ENCODE data around the gene FOSL1. TPM values are rescaled to one million over a fixed set of nuclear protein-coding genes. Genes with fewer than 3 reads are reported as not detected.

FOSL1 gene
- total RNA-seq, 1 experiment from 2014 or later, result 20.5 TPM

DNA sequence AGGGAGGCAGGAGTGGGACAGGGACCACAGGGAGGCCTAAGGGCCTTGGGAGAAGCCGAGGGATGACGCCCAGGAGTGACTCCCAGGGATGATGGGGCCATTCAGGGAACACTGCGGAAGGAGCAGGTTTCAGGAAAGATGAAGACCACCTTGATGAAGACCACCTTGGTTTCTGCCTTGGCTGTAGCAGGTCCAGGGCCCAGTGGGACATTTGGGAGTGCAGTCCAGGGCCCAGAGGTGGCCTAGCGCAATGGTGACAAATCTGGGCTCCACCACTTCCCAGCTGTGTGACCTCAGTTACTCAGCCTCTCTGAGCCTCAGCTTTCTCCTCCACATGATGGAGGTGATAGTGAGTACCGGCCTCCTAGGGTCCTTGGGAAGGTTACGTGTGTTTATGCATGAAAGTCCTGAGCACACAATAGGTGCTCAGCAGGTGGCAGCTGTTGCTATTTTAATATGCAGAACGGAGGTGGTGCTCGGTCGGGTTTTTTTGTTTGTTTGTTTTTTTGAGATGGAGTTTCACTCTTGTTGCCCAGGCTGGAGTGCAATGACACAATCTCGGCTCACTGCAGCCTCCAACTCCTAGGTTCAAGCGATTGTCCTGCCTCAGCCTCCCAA is 45.9 kb upstream of the FOSL1 start (continued):
- TF ChIP-seq, protein P1, sequence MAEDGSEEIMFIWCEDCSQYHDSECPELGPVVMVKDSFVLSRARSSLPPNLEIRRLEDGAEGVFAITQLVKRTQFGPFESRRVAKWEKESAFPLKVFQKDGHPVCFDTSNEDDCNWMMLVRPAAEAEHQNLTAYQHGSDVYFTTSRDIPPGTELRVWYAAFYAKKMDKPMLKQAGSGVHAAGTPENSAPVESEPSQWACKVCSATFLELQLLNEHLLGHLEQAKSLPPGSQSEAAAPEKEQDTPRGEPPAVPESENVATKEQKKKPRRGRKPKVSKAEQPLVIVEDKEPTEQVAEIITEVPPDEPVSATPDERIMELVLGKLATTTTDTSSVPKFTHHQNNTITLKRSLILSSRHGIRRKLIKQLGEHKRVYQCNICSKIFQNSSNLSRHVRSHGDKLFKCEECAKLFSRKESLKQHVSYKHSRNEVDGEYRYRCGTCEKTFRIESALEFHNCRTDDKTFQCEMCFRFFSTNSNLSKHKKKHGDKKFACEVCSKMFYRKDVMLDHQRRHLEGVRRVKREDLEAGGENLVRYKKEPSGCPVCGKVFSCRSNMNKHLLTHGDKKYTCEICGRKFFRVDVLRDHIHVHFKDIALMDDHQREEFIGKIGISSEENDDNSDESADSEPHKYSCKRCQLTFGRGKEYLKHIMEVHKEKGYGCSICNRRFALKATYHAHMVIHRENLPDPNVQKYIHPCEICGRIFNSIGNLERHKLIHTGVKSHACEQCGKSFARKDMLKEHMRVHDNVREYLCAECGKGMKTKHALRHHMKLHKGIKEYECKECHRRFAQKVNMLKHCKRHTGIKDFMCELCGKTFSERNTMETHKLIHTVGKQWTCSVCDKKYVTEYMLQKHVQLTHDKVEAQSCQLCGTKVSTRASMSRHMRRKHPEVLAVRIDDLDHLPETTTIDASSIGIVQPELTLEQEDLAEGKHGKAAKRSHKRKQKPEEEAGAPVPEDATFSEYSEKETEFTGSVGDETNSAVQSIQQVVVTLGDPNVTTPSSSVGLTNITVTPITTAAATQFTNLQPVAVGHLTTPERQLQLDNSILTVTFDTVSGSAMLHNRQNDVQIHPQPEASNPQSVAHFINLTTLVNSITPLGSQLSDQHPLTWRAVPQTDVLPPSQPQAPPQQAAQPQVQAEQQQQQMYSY (CRISPR knock-in tag; IDR thresholded peaks at IDR 0.05), result no peak
- TF ChIP-seq ZNF423 (CRISPR knock-in tag; IDR thresholded peaks at IDR 0.05) (no peak), RELA (CRISPR knock-in tag; IDR thresholded peaks at IDR 0.05; ENCODE audit: borderline replicate concordance) (no peak), ZNF263 (CRISPR knock-in tag; IDR thresholded peaks at IDR 0.05; ENCODE audit: low read depth) (no peak), ELF4 (CRISPR knock-in tag; IDR thresholded peaks at IDR 0.05; ENCODE audit: low read depth) (no peak), JAZF1 (CRISPR knock-in tag; IDR thresholded peaks at IDR 0.05) (no peak), ZBTB21 (CRISPR knock-in tag; IDR thresholded peaks at IDR 0.05; ENCODE audit: borderline replicate concordance) (no peak), TEAD4 (CRISPR knock-in tag; IDR thresholded peaks at IDR 0.05) (no peak)
- TF ChIP-seq, protein P2, sequence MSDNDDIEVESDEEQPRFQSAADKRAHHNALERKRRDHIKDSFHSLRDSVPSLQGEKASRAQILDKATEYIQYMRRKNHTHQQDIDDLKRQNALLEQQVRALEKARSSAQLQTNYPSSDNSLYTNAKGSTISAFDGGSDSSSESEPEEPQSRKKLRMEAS (CRISPR knock-in tag; IDR thresholded peaks at IDR 0.05), result no peak
- TF ChIP-seq, protein P3, sequence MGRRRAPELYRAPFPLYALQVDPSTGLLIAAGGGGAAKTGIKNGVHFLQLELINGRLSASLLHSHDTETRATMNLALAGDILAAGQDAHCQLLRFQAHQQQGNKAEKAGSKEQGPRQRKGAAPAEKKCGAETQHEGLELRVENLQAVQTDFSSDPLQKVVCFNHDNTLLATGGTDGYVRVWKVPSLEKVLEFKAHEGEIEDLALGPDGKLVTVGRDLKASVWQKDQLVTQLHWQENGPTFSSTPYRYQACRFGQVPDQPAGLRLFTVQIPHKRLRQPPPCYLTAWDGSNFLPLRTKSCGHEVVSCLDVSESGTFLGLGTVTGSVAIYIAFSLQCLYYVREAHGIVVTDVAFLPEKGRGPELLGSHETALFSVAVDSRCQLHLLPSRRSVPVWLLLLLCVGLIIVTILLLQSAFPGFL (CRISPR knock-in tag; IDR thresholded peaks at IDR 0.05; ENCODE audit: borderline replicate concordance), result no peak

DNA sequence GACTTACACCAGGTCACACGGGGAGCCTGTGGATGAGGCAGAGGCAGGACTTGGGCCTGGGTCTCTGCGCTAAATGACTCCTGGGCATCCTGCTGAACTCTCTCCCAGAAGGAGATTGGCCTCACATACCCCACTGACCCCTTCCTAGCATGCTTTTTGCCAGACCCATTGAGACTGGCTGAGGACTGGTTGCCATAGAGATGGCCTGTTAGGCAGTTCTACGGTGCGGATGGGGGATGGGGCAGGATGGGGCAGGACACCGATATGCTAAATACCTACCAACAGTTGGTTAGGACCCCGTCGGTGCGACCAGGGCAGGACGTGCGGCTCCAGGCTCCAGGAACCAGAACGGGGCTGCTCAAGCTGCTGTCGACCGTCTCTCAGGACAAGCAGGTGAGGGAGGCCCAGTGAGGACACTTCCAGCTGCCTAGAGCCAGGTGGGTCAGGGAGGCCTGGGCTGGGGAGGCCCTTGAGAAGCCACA is 45.3 kb upstream of the FOSL1 start, which contains the start of gene TSGA10IP:
Gene TSGA10IP (plus strand): TSS at position 51 of the 482 bp plus-strand sequence. CDS start 196 bp downstream, at position 247.
- ChIA-PET CTCF (interaction anchor here (1.1 to 3.9 kb wide), 8 partner anchors 14 to 277 kb away, joined by 3 to 29 read pairs (median 6); partner anchors contain the start of genes AP5B1, CCDC85B and FIBP), POLR2A (interaction anchor here (1.0 to 1.4 kb wide), 3 partner anchors 10 to 15 kb away, joined by 3 to 4 read pairs (median 4); no protein-coding TSS in a partner anchor)
- Mint-ChIP-seq H3K27ac (peak within 1 kb of the TSS; percentile 89), H3K4me1 (peaks cover 40% of the 10 kb centered on the region), H3K27me3 (ENCODE audit: low read depth) (peaks cover 6% of the 10 kb centered on the region; the same call in 1 of the 2 replicates), H3K36me3 (no peaks in the 10 kb centered on the region), H3K9me3 (no peaks in the 10 kb centered on the region), H3K4me3 (peak within 1 kb of the TSS; percentile 59)
- DNase-seq (ENCODE audit: low spot score), result peak; percentile 84
- TF ChIP-seq NR3C1 (CRISPR knock-in tag; conservative IDR thresholded peaks at IDR 0.05; ENCODE audit: low read depth) (no peak), TEAD1 (CRISPR knock-in tag; IDR thresholded peaks at IDR 0.05) (0 out of 2 replicates have a peak, but pooled peaks have one; percentile 53), ZNF416 (CRISPR knock-in tag; IDR thresholded peaks at IDR 0.05) (no peak), CREB1 (CRISPR knock-in tag; IDR thresholded peaks at IDR 0.05) (no peak), FOXP1 (CRISPR knock-in tag; IDR thresholded peaks at IDR 0.05; ENCODE audit: borderline replicate concordance) (peak; percentile 69; the same call in 1 of the 2 replicates), ETV6 (CRISPR knock-in tag; IDR thresholded peaks at IDR 0.05) (no peak), MXD4 (CRISPR knock-in tag; IDR thresholded peaks at IDR 0.05; ENCODE audit: borderline replicate concordance) (no peak)
- TF ChIP-seq, protein P4, sequence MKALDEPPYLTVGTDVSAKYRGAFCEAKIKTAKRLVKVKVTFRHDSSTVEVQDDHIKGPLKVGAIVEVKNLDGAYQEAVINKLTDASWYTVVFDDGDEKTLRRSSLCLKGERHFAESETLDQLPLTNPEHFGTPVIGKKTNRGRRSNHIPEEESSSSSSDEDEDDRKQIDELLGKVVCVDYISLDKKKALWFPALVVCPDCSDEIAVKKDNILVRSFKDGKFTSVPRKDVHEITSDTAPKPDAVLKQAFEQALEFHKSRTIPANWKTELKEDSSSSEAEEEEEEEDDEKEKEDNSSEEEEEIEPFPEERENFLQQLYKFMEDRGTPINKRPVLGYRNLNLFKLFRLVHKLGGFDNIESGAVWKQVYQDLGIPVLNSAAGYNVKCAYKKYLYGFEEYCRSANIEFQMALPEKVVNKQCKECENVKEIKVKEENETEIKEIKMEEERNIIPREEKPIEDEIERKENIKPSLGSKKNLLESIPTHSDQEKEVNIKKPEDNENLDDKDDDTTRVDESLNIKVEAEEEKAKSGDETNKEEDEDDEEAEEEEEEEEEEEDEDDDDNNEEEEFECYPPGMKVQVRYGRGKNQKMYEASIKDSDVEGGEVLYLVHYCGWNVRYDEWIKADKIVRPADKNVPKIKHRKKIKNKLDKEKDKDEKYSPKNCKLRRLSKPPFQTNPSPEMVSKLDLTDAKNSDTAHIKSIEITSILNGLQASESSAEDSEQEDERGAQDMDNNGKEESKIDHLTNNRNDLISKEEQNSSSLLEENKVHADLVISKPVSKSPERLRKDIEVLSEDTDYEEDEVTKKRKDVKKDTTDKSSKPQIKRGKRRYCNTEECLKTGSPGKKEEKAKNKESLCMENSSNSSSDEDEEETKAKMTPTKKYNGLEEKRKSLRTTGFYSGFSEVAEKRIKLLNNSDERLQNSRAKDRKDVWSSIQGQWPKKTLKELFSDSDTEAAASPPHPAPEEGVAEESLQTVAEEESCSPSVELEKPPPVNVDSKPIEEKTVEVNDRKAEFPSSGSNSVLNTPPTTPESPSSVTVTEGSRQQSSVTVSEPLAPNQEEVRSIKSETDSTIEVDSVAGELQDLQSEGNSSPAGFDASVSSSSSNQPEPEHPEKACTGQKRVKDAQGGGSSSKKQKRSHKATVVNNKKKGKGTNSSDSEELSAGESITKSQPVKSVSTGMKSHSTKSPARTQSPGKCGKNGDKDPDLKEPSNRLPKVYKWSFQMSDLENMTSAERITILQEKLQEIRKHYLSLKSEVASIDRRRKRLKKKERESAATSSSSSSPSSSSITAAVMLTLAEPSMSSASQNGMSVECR (CRISPR knock-in tag; IDR thresholded peaks at IDR 0.05; ENCODE audit: borderline replicate concordance), result 0 out of 2 replicates have a peak, but pooled peaks have one; percentile 37
- TF ChIP-seq, protein P5, sequence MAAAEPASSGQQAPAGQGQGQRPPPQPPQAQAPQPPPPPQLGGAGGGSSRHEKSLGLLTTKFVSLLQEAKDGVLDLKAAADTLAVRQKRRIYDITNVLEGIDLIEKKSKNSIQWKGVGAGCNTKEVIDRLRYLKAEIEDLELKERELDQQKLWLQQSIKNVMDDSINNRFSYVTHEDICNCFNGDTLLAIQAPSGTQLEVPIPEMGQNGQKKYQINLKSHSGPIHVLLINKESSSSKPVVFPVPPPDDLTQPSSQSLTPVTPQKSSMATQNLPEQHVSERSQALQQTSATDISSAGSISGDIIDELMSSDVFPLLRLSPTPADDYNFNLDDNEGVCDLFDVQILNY (CRISPR knock-in tag; IDR thresholded peaks at IDR 0.05), result no peak
- TF ChIP-seq, protein P6, sequence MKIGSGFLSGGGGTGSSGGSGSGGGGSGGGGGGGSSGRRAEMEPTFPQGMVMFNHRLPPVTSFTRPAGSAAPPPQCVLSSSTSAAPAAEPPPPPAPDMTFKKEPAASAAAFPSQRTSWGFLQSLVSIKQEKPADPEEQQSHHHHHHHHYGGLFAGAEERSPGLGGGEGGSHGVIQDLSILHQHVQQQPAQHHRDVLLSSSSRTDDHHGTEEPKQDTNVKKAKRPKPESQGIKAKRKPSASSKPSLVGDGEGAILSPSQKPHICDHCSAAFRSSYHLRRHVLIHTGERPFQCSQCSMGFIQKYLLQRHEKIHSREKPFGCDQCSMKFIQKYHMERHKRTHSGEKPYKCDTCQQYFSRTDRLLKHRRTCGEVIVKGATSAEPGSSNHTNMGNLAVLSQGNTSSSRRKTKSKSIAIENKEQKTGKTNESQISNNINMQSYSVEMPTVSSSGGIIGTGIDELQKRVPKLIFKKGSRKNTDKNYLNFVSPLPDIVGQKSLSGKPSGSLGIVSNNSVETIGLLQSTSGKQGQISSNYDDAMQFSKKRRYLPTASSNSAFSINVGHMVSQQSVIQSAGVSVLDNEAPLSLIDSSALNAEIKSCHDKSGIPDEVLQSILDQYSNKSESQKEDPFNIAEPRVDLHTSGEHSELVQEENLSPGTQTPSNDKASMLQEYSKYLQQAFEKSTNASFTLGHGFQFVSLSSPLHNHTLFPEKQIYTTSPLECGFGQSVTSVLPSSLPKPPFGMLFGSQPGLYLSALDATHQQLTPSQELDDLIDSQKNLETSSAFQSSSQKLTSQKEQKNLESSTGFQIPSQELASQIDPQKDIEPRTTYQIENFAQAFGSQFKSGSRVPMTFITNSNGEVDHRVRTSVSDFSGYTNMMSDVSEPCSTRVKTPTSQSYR (CRISPR knock-in tag; IDR thresholded peaks at IDR 0.05), result peak; percentile 68; the same call in 1 of the 2 replicates
- TF ChIP-seq, protein P2 (CRISPR knock-in tag; IDR thresholded peaks at IDR 0.05), result 0 out of 2 replicates have a peak, but pooled peaks have one; percentile 59
- peak; percentile 92 for ATAC-seq
